ENCODE data around the gene ENKD1. TPM values are rescaled to one million over a fixed set of nuclear protein-coding genes. Genes with fewer than 3 reads are reported as not detected.

Gene ENKD1
- total and polyA plus RNA-seq, 2 experiments from 2014 or later, result 11.6 to 11.8 TPM

DNA sequence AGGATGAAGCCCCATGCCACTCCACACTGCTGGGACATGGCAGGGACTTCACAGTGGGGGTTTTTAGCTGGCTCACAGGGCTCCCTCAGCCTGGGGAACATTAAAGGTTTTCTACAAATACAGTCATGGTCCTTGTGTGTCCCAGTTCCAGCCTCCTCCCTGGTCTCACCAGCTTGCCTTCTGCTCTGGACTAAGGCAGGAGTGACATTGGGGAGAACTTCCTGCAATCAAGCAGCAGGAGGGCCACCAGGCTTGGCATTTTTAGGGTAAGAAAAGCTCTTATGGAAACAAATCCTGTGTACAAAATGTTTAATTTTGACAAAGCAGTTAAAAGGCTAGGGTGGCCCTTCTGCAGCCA lies 3.9 kb downstream of the ENKD1 start:
- ATAC-seq (no peak), DNase-seq (ENCODE audit: low spot score) (no peak)
- Histone ChIP-seq H3K27me3 (ENCODE audit: insufficient read depth) (peaks cover 10% of the 10 kb centered on the region), H3K4me1 (ENCODE audit: insufficient read depth) (peaks cover 13% of the 10 kb centered on the region; the same call in 1 of the 2 replicates), H3F3A (replicated peaks; ENCODE audit: low read depth) (peaks cover 27% of the 10 kb centered on the region), H3K36me3 (ENCODE audit: insufficient read depth) (no peaks in the 10 kb centered on the region), H3K4me3 (no peak overlapping the region), H3K9me2 (ENCODE audit: insufficient read depth) (no peaks in the 10 kb centered on the region), H3K4me2 (no peak overlapping the region), H3K79me2 (replicated peaks; ENCODE audit: insufficient read depth) (no peaks in the 10 kb centered on the region), H4K20me1 (replicated peaks; ENCODE audit: insufficient read depth) (peaks cover 5% of the 10 kb centered on the region; the same call in 1 of the 2 replicates), H2AFZ (no peak overlapping the region), H3K27ac (ENCODE audit: low read depth) (no peak overlapping the region)
- no peaks in the 10 kb centered on the region; the same call in 2 of the 3 replicates for H3K9me3 Mint-ChIP-seq
- peaks cover 32% of the 10 kb centered on the region for H3K27me3 Mint-ChIP-seq (ENCODE audit: insufficient read depth, low read depth, poor library complexity)
- no peak overlapping the region for H3K4me3 Mint-ChIP-seq
- H3K4me1 Mint-ChIP-seq, result peaks cover 20% of the 10 kb centered on the region
- no peak overlapping the region for H3K27ac Mint-ChIP-seq
- TF ChIP-seq JUNB (IDR thresholded peaks at IDR 0.05; ENCODE audit: unreplicated experiment), result no peak
- TF ChIP-seq CREB1 (CRISPR knock-in tag; IDR thresholded peaks at IDR 0.05; ENCODE audit: low read depth), result no peak
- no peak for TF ChIP-seq EZH2phosphoT487 (IDR thresholded peaks at IDR 0.05; ENCODE audit: unreplicated experiment)
- no peak for TF ChIP-seq STAT1 (IDR thresholded peaks at IDR 0.05; ENCODE audit: unreplicated experiment)
- no peak for TF ChIP-seq NANOG (IDR thresholded peaks at IDR 0.05; ENCODE audit: borderline replicate concordance)
- TF ChIP-seq ZNF114 (CRISPR knock-in tag; IDR thresholded peaks at IDR 0.05), result no peak
- TF ChIP-seq, protein P1, sequence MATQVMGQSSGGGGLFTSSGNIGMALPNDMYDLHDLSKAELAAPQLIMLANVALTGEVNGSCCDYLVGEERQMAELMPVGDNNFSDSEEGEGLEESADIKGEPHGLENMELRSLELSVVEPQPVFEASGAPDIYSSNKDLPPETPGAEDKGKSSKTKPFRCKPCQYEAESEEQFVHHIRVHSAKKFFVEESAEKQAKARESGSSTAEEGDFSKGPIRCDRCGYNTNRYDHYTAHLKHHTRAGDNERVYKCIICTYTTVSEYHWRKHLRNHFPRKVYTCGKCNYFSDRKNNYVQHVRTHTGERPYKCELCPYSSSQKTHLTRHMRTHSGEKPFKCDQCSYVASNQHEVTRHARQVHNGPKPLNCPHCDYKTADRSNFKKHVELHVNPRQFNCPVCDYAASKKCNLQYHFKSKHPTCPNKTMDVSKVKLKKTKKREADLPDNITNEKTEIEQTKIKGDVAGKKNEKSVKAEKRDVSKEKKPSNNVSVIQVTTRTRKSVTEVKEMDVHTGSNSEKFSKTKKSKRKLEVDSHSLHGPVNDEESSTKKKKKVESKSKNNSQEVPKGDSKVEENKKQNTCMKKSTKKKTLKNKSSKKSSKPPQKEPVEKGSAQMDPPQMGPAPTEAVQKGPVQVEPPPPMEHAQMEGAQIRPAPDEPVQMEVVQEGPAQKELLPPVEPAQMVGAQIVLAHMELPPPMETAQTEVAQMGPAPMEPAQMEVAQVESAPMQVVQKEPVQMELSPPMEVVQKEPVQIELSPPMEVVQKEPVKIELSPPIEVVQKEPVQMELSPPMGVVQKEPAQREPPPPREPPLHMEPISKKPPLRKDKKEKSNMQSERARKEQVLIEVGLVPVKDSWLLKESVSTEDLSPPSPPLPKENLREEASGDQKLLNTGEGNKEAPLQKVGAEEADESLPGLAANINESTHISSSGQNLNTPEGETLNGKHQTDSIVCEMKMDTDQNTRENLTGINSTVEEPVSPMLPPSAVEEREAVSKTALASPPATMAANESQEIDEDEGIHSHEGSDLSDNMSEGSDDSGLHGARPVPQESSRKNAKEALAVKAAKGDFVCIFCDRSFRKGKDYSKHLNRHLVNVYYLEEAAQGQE (IDR thresholded peaks at IDR 0.05; ENCODE audit: unreplicated experiment), result no peak
- no peak for TF ChIP-seq EZH2 (IDR thresholded peaks at IDR 0.05; ENCODE audit: low read depth, unreplicated experiment)
- TF ChIP-seq, protein P2, sequence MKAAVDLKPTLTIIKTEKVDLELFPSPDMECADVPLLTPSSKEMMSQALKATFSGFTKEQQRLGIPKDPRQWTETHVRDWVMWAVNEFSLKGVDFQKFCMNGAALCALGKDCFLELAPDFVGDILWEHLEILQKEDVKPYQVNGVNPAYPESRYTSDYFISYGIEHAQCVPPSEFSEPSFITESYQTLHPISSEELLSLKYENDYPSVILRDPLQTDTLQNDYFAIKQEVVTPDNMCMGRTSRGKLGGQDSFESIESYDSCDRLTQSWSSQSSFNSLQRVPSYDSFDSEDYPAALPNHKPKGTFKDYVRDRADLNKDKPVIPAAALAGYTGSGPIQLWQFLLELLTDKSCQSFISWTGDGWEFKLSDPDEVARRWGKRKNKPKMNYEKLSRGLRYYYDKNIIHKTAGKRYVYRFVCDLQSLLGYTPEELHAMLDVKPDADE (IDR thresholded peaks at IDR 0.05), result no peak
- TF ChIP-seq POLR2AphosphoS5 (IDR thresholded peaks at IDR 0.05; ENCODE audit: low read depth), result no peak
- TF ChIP-seq, protein P3, sequence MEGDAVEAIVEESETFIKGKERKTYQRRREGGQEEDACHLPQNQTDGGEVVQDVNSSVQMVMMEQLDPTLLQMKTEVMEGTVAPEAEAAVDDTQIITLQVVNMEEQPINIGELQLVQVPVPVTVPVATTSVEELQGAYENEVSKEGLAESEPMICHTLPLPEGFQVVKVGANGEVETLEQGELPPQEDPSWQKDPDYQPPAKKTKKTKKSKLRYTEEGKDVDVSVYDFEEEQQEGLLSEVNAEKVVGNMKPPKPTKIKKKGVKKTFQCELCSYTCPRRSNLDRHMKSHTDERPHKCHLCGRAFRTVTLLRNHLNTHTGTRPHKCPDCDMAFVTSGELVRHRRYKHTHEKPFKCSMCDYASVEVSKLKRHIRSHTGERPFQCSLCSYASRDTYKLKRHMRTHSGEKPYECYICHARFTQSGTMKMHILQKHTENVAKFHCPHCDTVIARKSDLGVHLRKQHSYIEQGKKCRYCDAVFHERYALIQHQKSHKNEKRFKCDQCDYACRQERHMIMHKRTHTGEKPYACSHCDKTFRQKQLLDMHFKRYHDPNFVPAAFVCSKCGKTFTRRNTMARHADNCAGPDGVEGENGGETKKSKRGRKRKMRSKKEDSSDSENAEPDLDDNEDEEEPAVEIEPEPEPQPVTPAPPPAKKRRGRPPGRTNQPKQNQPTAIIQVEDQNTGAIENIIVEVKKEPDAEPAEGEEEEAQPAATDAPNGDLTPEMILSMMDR (conservative IDR thresholded peaks at IDR 0.05; ENCODE audit: low read depth in 2 of 2), result no peak
- TF ChIP-seq, protein P4, sequence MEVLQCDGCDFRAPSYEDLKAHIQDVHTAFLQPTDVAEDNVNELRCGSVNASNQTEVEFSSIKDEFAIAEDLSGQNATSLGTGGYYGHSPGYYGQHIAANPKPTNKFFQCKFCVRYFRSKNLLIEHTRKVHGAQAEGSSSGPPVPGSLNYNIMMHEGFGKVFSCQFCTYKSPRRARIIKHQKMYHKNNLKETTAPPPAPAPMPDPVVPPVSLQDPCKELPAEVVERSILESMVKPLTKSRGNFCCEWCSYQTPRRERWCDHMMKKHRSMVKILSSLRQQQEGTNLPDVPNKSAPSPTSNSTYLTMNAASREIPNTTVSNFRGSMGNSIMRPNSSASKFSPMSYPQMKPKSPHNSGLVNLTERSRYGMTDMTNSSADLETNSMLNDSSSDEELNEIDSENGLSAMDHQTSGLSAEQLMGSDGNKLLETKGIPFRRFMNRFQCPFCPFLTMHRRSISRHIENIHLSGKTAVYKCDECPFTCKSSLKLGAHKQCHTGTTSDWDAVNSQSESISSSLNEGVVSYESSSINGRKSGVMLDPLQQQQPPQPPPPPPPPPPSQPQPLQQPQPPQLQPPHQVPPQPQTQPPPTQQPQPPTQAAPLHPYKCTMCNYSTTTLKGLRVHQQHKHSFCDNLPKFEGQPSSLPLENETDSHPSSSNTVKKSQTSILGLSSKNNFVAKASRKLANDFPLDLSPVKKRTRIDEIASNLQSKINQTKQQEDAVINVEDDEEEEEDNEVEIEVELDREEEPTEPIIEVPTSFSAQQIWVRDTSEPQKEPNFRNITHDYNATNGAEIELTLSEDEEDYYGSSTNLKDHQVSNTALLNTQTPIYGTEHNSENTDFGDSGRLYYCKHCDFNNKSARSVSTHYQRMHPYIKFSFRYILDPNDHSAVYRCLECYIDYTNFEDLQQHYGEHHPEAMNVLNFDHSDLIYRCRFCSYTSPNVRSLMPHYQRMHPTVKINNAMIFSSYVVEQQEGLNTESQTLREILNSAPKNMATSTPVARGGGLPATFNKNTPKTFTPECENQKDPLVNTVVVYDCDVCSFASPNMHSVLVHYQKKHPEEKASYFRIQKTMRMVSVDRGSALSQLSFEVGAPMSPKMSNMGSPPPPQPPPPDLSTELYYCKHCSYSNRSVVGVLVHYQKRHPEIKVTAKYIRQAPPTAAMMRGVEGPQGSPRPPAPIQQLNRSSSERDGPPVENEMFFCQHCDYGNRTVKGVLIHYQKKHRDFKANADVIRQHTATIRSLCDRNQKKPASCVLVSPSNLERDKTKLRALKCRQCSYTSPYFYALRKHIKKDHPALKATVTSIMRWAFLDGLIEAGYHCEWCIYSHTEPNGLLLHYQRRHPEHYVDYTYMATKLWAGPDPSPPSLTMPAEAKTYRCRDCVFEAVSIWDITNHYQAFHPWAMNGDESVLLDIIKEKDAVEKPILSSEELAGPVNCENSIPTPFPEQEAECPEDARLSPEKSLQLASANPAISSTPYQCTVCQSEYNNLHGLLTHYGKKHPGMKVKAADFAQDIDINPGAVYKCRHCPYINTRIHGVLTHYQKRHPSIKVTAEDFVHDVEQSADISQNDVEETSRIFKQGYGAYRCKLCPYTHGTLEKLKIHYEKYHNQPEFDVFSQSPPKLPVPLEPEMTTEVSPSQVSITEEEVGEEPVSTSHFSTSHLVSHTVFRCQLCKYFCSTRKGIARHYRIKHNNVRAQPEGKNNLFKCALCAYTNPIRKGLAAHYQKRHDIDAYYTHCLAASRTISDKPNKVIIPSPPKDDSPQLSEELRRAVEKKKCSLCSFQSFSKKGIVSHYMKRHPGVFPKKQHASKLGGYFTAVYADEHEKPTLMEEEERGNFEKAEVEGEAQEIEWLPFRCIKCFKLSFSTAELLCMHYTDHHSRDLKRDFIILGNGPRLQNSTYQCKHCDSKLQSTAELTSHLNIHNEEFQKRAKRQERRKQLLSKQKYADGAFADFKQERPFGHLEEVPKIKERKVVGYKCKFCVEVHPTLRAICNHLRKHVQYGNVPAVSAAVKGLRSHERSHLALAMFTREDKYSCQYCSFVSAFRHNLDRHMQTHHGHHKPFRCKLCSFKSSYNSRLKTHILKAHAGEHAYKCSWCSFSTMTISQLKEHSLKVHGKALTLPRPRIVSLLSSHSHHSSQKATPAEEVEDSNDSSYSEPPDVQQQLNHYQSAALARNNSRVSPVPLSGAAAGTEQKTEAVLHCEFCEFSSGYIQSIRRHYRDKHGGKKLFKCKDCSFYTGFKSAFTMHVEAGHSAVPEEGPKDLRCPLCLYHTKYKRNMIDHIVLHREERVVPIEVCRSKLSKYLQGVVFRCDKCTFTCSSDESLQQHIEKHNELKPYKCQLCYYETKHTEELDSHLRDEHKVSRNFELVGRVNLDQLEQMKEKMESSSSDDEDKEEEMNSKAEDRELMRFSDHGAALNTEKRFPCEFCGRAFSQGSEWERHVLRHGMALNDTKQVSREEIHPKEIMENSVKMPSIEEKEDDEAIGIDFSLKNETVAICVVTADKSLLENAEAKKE (CRISPR knock-in tag; IDR thresholded peaks at IDR 0.05), result no peak
- TF ChIP-seq ZNF331 (CRISPR knock-in tag; IDR thresholded peaks at IDR 0.05; ENCODE audit: low read depth), result no peak
- peaks cover 3% of the 10 kb centered on the region for H3K36me3 Mint-ChIP-seq (ENCODE audit: low read depth)

All from GM23338 (cell line).